ENCODE data around the gene PLCB1.
"Not testable (repeated sequence)": the region's sequence is repeated elsewhere in the genome, so short reads cannot be mapped to it uniquely, and the experiment has no call there.

PLCB1 gene

GRCh38 chr20:8545212-8545611, 413.1 kb downstream of the PLCB1 start:
- DNase-seq (ENCODE audit: low spot score), result no peak

DNA sequence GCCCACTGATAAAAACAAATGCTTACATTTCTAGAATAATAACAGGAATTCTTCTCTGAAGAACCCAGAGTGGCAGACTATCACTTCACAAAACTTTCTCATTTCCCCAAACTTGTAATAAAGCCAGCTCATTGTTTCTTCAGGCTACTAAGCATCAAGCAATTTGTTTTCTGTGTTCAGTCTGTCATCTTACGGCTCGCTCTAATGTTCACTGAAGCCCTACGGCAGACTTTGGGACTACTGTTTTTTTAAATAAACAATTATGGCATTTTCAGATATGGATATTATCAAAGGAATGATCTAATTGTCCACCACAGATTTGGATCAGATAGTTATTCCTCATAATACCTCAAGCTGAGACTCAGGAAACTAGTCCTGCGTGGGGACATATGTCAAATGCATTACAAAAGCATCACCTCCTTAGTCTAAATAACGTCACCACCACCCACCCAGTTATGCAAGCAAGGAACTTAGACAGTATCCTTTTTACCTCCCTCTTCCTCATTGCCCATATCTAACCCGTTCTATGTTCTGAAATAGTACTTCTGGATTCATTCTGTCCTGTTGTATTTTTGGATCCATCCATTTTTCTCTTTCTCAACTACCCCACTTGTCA, 415.1 kb downstream of the PLCB1 start:
- no peak for DNase-seq (ENCODE audit: low spot score)

DNA sequence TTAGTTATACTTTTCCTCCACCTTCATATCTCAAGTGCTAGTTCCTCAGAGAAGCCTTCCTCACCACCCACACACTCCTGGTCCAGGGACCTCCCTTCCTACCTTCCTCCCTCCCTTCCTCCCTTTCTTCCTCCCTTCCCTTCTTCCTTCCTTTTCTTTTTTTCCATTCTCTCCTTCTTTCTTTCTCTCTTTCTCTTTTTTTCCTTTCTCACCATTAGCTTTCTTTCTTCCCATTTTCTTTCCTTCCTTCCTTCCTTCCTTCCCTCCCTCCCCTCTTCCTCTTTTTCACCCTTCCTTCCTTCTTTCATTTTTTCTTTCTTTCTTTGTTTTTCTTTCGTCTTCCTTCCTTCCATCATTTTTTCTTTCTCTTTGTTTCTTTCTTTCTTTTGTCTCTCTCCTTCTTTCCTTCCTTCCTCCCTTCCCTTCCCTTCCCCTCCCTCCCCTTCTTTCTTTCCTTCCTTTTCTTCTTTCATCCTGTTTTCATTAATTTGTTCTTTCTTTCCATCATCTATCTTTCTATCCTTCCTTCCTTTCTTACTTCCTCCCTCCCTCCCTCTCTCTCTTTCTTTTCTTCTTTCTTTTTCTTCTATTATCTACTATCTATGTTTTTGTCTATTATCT, 416.0 kb downstream of the PLCB1 start:
- no peak for DNase-seq (ENCODE audit: low spot score)

DNA sequence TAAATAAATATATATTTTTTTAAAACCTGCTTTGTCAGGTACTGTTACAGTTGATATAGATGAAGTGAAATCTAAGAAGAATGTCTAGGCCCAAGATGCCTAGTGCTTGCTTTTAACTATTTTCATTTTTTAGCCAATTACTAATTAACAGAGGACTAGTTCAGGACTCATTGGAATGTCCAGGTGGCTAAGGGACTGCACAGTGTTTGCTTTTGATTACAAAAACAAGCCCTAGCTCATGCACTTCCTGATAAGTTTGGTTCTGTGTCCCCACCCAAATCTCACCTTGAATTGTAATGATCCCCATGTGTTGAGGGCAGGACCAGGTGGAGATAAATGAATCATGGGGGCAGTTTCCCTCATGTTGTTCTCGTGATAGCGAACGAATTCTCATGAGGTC, 417.1 kb downstream of the PLCB1 start:
- DNase-seq (ENCODE audit: low spot score), result no peak

DNA sequence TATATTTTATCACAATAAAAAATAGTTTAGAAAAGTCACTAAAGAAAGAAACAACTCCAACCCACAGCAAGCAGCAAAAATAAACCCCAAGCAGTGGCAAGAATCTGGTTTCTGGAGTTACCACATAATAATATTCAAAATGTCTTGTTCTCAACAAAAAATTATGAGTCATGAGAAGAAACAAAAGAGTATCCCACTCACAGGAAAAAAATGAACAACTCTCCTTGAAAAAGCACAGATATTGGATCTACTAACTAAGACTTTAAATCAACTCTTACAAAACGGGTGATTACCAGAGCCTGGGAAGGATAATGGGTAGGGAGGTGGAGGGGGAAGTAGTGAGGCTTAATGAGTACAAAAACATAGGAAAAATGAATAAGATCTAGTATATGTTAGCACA, 425.6 kb downstream of the PLCB1 start:
- no peak for DNase-seq (ENCODE audit: low spot score)

GRCh38 chr20:8562356-8562755, 430.3 kb downstream of the PLCB1 start:
- no peak for DNase-seq (ENCODE audit: low spot score)

DNA sequence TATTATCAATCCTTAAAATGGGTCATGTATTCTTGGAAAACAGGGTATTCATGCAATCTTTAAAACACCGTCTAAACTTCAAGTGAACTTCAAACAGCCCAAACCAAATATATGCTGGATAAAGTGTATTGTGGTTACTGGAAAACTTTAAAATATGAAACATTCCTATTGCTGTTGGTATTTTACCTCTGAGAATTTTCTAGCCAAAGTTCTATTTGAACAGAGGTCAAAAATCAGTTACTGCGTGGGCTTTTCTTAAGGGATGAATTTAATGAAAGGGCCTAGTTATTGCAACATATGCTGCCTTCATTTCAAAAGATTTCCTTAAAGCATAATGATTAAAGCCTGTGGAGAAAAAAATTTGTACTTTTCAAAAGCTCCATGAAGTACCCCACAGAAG, 436.0 kb downstream of the PLCB1 start:
- no peak for DNase-seq (ENCODE audit: low spot score)

- no peak for DNase-seq (ENCODE audit: low spot score)
Measured at GRCh38 chr20:8569766-8570165, 437.7 kb downstream of the PLCB1 start.

DNA sequence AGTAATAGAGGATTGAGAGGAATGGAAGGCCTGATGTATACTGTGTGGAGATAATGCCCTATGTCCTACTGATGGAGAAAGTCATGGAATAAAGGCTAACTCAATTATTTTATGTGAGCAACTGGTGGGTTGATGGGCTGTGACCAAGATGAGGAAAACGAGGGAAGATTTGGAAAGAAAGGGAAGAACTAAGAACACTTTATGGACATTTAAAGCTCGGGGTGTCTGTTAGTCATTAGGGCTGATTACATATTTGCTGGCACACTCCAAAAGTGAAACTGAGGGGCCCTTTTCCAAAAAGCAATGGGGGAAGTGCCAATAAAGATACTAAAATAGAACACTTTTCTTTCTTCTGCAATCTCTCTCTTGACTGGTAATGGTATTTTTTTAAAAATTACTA, 439.5 kb downstream of the PLCB1 start:
- DNase-seq (ENCODE audit: low spot score), result no peak

- no peak for DNase-seq (ENCODE audit: low spot score)
Measured at GRCh38 chr20:8573686-8574085, 441.6 kb downstream of the PLCB1 start.

DNA sequence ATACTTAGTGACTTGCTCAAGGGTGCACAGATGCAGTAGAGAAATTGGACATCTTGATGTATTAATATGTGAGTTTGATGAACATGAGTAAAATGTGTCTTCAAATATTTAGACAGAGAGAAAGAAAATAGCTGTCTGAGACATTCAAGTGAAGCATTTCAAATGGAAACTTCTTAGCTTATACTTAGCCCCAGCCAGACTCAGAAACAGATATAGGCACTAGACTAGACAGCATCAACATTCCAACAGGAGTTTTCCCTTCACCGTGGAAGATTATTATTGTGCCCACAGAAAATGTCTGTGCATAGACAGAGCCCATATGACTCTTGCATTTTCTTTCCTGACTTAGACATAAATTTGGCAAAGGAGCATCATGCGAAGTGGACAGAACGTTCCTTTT, 443.0 kb downstream of the PLCB1 start:
- no peak for DNase-seq (ENCODE audit: low spot score)

GRCh38 chr20:8578161-8578865, 446.2 kb downstream of the PLCB1 start:
- DNase-seq (ENCODE audit: low spot score), result no peak

DNA sequence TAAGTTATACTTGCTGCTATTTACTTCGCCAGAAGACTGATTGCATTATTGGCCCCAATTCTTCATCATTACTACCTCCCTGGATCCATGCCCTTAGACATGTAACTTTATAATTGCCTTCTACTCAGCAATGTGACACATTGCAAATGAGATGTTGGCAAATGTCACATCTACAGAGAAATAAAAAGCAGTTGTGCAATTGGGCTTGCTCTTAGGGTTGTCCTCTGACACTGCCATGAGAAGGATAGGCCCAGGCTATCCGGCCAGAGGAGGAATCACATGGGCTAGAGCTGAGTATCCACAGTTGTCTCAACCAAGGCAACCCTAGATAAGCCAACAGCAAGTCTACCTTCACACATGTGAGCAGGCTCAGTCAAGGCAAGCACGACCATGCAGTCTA, 447.0 kb downstream of the PLCB1 start:
- DNase-seq (ENCODE audit: low spot score), result no peak

DNA sequence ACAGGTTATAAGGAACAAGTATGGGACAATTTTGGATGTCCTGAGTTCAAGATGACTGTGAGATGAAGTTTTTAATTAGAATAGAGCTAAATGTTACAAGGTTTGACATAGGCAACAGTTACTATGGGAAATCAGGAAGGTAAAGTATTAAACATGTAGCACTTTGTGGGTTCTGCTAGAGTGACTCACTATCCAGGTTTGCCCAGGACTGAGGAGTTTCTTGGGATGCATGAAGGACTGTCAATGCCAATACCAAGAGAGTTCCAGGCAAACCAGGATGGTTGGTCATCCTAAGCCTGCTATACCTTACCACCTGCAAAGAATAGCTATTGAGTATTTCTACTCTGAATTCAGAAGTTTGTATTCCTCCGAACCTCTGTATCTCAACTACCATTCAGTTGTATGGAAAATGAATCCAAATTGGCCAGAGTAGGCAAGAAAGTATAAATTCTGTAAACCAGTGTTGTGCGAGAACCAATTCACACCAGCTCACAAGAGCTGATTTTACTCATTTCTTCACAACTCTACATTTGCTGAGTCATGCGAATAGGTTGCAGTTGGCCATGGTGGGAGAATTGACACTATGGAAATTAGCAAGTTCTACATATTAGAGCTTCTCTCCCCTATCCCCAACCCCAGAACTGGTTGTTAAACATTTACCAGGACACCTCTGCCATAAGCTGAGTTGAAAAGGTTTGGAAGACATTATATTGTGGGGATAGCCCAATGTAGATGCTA, 449.5 kb downstream of the PLCB1 start:
- no peak for DNase-seq (ENCODE audit: low spot score)

DNA sequence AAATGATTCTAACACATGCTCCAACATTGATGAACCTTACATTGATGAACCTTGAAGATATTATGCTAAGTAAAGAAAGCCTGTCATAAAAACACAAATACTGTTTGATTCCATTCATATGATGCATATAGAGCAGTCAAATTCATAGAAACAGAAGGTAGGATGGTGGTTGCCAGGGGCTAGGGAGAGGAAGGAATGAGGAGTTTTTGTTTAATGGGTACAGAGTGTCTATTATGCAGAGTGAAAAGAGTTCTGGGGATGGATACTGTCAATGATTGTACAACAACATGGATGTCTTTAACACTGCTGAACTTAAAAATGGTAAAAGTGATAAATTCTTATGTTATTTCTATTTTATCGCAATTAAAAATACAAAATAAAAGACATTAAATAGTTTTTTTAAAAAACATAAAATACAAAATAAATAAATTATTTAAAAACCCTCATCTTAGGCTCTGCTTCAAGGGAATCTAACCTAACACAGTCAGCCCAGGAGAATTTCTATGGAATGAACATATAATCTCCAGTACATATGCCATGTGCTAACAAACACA, 451.0 kb downstream of the PLCB1 start:
- no peak for DNase-seq (ENCODE audit: low spot score)

DNA sequence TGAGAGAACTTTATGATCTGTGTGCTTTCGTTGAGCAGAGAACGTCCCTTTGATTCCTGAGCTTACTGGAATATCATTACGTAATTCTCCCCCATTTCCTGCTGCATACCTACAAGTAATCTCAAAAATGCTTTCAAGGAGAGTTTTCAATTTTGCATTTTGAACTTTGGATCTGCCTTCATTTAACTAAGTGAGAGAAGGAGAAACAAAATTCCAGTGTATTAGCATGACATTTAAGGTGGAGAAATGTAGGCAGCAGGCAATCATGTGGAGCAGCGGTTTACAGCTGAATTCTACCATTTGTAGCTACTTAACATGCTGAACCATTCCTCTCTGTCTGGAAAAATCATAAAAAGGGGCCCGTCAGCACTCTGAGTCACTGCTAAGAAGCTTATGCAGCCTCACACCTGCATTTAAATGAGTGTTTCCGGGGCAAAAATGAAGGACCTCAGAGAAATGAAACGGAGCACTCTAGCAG, 451.5 kb downstream of the PLCB1 start:
- no peak for DNase-seq (ENCODE audit: low spot score)

DNA sequence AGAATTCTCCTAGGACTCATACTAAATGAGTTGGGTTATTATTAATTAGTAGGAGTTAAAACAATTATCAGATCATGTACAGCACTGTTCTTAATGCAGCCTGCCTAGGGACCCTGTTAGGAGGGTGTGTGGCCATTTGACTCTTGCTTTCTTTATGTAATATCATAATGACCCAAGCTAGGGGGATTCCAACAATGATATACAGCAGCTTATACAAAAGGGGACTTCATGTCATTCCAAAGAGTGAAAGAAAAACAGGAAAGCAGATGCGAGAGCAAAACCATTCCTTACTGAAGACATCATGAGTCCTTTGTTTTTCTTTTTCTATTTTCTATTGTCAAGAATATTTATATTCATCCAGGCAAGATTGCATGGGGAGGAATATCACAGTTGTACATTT, 455.2 kb downstream of the PLCB1 start:
- DNase-seq (ENCODE audit: low spot score), result no peak

- no peak for DNase-seq (ENCODE audit: low spot score)
Measured at GRCh38 chr20:8587810-8588209, 455.7 kb downstream of the PLCB1 start.

DNA sequence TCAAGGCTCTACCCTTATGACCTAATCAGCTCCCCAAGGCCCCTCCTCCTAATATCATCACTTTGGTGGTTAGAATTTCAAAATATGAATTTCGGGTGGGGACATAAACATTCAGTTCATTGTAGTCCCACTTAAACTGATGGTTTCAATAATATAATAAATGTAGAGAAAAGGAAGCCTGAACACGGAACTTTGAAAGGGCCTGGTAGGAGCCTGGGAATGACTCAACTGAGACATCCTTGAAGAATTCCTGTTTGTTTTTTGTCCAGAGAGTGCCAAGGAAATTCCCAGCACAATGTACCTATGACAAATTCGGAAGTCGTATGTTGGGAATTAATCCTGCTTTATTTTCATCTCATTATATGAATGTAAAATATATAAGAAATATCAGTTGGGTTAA, 457.9 kb downstream of the PLCB1 start:
- no peak for DNase-seq (ENCODE audit: low spot score)

- DNase-seq (ENCODE audit: low spot score), result not testable (repeated sequence)
Measured at GRCh38 chr20:8600910-8601541, 469.0 kb downstream of the PLCB1 start.

- no peak for DNase-seq (ENCODE audit: low spot score)
Measured at GRCh38 chr20:8601542-8601912, 469.5 kb downstream of the PLCB1 start.
